OCI-LY1 (cell line): Measurements from ENCODE around the gene HID1.

Source experiments
- H2AFZ ChIP-seq: fragments of 200-600 bp; sonication (generic), shearing (Covaris generic); 2 replicates; pipeline ENCODE4 v1.6.0; 2014; ENCODE audit warnings: antibody characterized with exemption, mild to moderate bottlenecking, low read length
- H3F3A ChIP-seq: fragments of 200-600 bp; sonication (generic), shearing (Covaris generic); 2 replicates; pipeline ENCODE4 v1.6.0; 2014; ENCODE audit warnings: mild to moderate bottlenecking, antibody characterized with exemption, low read length, moderate library complexity; ENCODE audit not compliant: insufficient read depth
- H3K27ac ChIP-seq: fragments of 200-600 bp; sonication (generic); 2 replicates; pipeline ENCODE4 v1.5.1; 2014; ENCODE audit warnings: low read length, mixed run types, mild to moderate bottlenecking, low read depth; ENCODE audit not compliant: poor library complexity, severe bottlenecking
- H3K27me3 ChIP-seq: fragments of 200-600 bp; sonication (generic); 2 replicates; pipeline ENCODE4 v1.6.0; 2014; ENCODE audit warnings: antibody characterized with exemption, mild to moderate bottlenecking, low read length, moderate library complexity; ENCODE audit not compliant: insufficient read depth
- H3K36me3 ChIP-seq: fragments of 200-600 bp; sonication (generic); 2 replicates; pipeline ENCODE4 v1.6.1; 2014; ENCODE audit warnings: mild to moderate bottlenecking, antibody characterized with exemption, low read length, moderate library complexity, mixed read lengths; ENCODE audit not compliant: insufficient read depth
- H3K4me1 ChIP-seq: fragments of 200-600 bp; sonication (generic); 2 replicates; pipeline ENCODE4 v1.5.1; 2014; ENCODE audit warnings: mild to moderate bottlenecking, low read length, moderate library complexity; ENCODE audit not compliant: insufficient read depth, severe bottlenecking
- H3K4me2 ChIP-seq: fragments of 200-600 bp; sonication (generic), shearing (Covaris generic); 2 replicates; pipeline ENCODE4 v1.6.1; 2014; ENCODE audit warnings: low read length
- H3K4me3 ChIP-seq: fragments of 200-600 bp; sonication (generic); 2 replicates; pipeline ENCODE4 v1.5.1; 2014; ENCODE audit warnings: low read length, low read depth, mild to moderate bottlenecking, mixed read lengths; ENCODE audit not compliant: poor library complexity, severe bottlenecking
- H3K79me2 ChIP-seq: fragments of 200-600 bp; shearing (Covaris generic); 2 replicates; pipeline ENCODE4 v1.6.1; 2016; ENCODE audit warnings: mixed run types, low read length, mixed read lengths; ENCODE audit not compliant: insufficient read depth
- H3K9ac ChIP-seq: fragments of 200-600 bp; sonication (generic), shearing (Covaris generic); 2 replicates; pipeline ENCODE4 v1.6.1; 2014; ENCODE audit warnings: mild to moderate bottlenecking, low read length, mixed read lengths
- H3K9me2 ChIP-seq: fragments of 200-600 bp; sonication (generic), shearing (Covaris generic); 2 replicates; pipeline ENCODE4 v1.6.1; 2014; ENCODE audit warnings: low read depth, mild to moderate bottlenecking, low read length, mixed read lengths
- H3K9me3 ChIP-seq: fragments of 200-600 bp; shearing (Covaris generic); 2 replicates; pipeline ENCODE4 v1.6.1; 2014; ENCODE audit warnings: low read length, mixed read lengths
- H4K20me1 ChIP-seq: fragments of 200-600 bp; sonication (generic), shearing (Covaris generic); 2 replicates; pipeline ENCODE4 v1.6.0; 2016; ENCODE audit warnings: mild to moderate bottlenecking, low read length; ENCODE audit not compliant: insufficient read depth
- EZH2 ChIP-seq: fragments of 200-600 bp; sonication (generic), shearing (Covaris generic); IDR thresholded peaks from 2 replicates; pipeline ENCODE4 v1.8.0; 2017; ENCODE audit warnings: borderline replicate concordance, mixed run types, mild to moderate bottlenecking, antibody characterized with exemption, low read length, moderate library complexity, mixed read lengths
- TF ChIP-seq, protein P1 (sequence below): fragments of 200-600 bp; sonication (generic), shearing (Covaris generic); IDR thresholded peaks from 2 replicates; pipeline ENCODE4 v1.5.1; 2017; ENCODE audit warnings: mild to moderate bottlenecking, antibody characterized with exemption, low read length, moderate library complexity, mixed read lengths

The HID1 gene

DNA sequence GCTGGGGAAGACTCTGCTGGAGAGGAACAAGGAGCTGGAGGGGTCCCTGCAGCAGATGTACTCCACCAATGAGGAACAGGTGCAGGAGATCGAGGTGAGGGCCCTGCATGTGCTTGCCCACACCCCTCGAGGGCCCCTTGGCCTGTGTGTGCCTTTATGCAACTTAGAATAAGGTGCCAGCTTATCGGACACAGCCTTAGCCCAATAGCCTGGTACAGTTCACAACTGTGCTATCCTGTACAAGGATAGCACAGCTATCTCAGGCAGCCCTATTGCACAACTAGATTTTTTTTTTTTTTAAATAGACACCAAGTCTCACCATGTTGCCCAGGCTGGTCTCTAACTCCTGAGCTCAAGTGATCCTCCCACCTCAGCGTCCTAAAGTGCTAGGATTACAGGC lies 27.0 kb upstream of the HID1 start:
- Histone ChIP-seq H3K4me2 (no peak overlapping the region), H3K9ac (no peak overlapping the region), H3K4me1 (no peaks in the 10 kb centered on the region), H3K79me2 (no peaks in the 10 kb centered on the region), H2AFZ (no peak overlapping the region), H4K20me1 (no peaks in the 10 kb centered on the region), H3F3A (no peaks in the 10 kb centered on the region), H3K27me3 (no peaks in the 10 kb centered on the region), H3K27ac (no peak overlapping the region), H3K9me3 (no peaks in the 10 kb centered on the region), H3K9me2 (no peaks in the 10 kb centered on the region), H3K4me3 (no peak overlapping the region), H3K36me3 (no peaks in the 10 kb centered on the region)
- TF ChIP-seq EZH2: no peak
- TF ChIP-seq, protein P1, sequence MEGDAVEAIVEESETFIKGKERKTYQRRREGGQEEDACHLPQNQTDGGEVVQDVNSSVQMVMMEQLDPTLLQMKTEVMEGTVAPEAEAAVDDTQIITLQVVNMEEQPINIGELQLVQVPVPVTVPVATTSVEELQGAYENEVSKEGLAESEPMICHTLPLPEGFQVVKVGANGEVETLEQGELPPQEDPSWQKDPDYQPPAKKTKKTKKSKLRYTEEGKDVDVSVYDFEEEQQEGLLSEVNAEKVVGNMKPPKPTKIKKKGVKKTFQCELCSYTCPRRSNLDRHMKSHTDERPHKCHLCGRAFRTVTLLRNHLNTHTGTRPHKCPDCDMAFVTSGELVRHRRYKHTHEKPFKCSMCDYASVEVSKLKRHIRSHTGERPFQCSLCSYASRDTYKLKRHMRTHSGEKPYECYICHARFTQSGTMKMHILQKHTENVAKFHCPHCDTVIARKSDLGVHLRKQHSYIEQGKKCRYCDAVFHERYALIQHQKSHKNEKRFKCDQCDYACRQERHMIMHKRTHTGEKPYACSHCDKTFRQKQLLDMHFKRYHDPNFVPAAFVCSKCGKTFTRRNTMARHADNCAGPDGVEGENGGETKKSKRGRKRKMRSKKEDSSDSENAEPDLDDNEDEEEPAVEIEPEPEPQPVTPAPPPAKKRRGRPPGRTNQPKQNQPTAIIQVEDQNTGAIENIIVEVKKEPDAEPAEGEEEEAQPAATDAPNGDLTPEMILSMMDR: no peak

- H3K9ac ChIP-seq: no peak overlapping the region
- H3K4me1 ChIP-seq: no peaks in the 10 kb centered on the region
- no peak overlapping the region for H3K27ac ChIP-seq
- no peak for TF ChIP-seq EZH2
- TF ChIP-seq, protein P1: no peak
- H4K20me1 ChIP-seq: no peaks in the 10 kb centered on the region
- no peak overlapping the region for H3K4me3 ChIP-seq
- no peaks in the 10 kb centered on the region for H3K9me3 ChIP-seq
- no peaks in the 10 kb centered on the region for H3K27me3 ChIP-seq
- no peaks in the 10 kb centered on the region for H3K9me2 ChIP-seq
- no peak overlapping the region for H3K4me2 ChIP-seq
- no peaks in the 10 kb centered on the region for H3F3A ChIP-seq
- H2AFZ ChIP-seq: no peak overlapping the region
- no peaks in the 10 kb centered on the region for H3K79me2 ChIP-seq
- no peaks in the 10 kb centered on the region for H3K36me3 ChIP-seq
These were observed 26.2 kb upstream of the HID1 start for GRCh38 chr17:74998783-74999182.

- H3K9ac ChIP-seq: no peak overlapping the region
- no peak overlapping the region for H3K4me3 ChIP-seq
- no peaks in the 10 kb centered on the region for H3K9me2 ChIP-seq
- H3K4me2 ChIP-seq: no peak overlapping the region
- TF ChIP-seq EZH2: no peak
- TF ChIP-seq, protein P1: no peak
- no peaks in the 10 kb centered on the region for H4K20me1 ChIP-seq
- H3K27me3 ChIP-seq: no peaks in the 10 kb centered on the region
- H2AFZ ChIP-seq: no peak overlapping the region
- H3F3A ChIP-seq: no peaks in the 10 kb centered on the region
- no peaks in the 10 kb centered on the region for H3K4me1 ChIP-seq
- H3K9me3 ChIP-seq: no peaks in the 10 kb centered on the region
- H3K27ac ChIP-seq: no peak overlapping the region
- no peaks in the 10 kb centered on the region for H3K36me3 ChIP-seq
- no peaks in the 10 kb centered on the region for H3K79me2 ChIP-seq
These were observed 23.3 kb upstream of the HID1 start for GRCh38 chr17:74995847-74996246.
